Endothelial cell of umbilical vein (primary cell): ENCODE results near the gene SLC7A6. TPM values are rescaled to one million over a fixed set of nuclear protein-coding genes. Genes with fewer than 3 reads are reported as not detected.

Experiments used
- BruUV-seq: library from RNA; stranded (reverse); fragments of 400-500 nt; replicated peaks from 2 replicates; lab custom pipeline; 2021; lab: Mats Ljungman, UMichigan
- CTCF ChIA-PET: fragments of 300-600, 350-600 bp; sonication (Branson Sonifier 250); formaldehyde crosslinking; loops from one replicate; lab custom pipeline; 2021; ENCODE audit warnings: antibody characterized with exemption, inconsistent platforms; lab: Charles Lee
- POLR2A ChIA-PET: fragments of 300-600, 350-600 bp; sonication (Branson Sonifier 250); formaldehyde crosslinking; loops from one replicate; lab custom pipeline; 2021; ENCODE audit warnings: antibody characterized with exemption, inconsistent platforms; lab: Charles Lee
- DNase-seq: peaks from one replicate; pipeline ENCODE4 v3.0.0-alpha.2; 2011; ENCODE audit warnings: low read depth, low spot score
- FAIRE-seq: peaks from 2 replicates; lab custom pipeline; 2011; peaks lifted over from hg19 to GRCh38; lab: Jason Lieb, UNC
- H2AFZ ChIP-seq: 2 replicates; pipeline ENCODE4 v1.6.0; 2012; ENCODE audit warnings: low read depth, low read length, control low read depth, inconsistent platforms
- H3K27ac ChIP-seq: 2 replicates; pipeline ENCODE4 v1.5.1; 2011; ENCODE audit warnings: low read depth, mild to moderate bottlenecking, control low read depth, low read length, moderate library complexity; ENCODE audit not compliant: insufficient read depth
- H3K27me3 ChIP-seq, 2 experiments: 2 replicates each; pipeline versions ENCODE4 v1.6.0 to v1.6.1; 2011; ENCODE audit warnings: low read length in 2 of 2, mixed read lengths in 1 of 2; ENCODE audit not compliant: control insufficient read depth in 2 of 2, insufficient read depth in 2 of 2
- H3K36me3 ChIP-seq, 2 experiments: 2 replicates in 1 of 2; 3 replicates in 1 of 2; pipeline ENCODE4 v1.5.1; 2011; ENCODE audit warnings: low read length in 2 of 2, mild to moderate bottlenecking in 1 of 2, moderate library complexity in 1 of 2; ENCODE audit not compliant: control insufficient read depth in 2 of 2, insufficient read depth in 2 of 2; ENCODE audit errors: extremely low read depth in 1 of 2
- H3K4me1 ChIP-seq: 3 replicates; pipeline ENCODE4 v1.5.1; 2011; ENCODE audit warnings: mild to moderate bottlenecking, low read length; ENCODE audit not compliant: control insufficient read depth, insufficient read depth; ENCODE audit errors: extremely low read depth
- H3K4me2 ChIP-seq: 2 replicates; pipeline ENCODE4 v1.6.1; 2011; ENCODE audit warnings: low read length, control low read depth, mixed read lengths; ENCODE audit not compliant: insufficient read depth
- H3K4me3 ChIP-seq, 3 experiments: fragments of 200-600 bp in 1 of 3; sonication (generic), shearing (Covaris generic) in 1 of 3; replicated peaks in 1 of 3; 2 replicates each; pipeline ENCODE4 v1.5.1; 2011 to 2016; ENCODE audit warnings: control low read depth in 3 of 3, low read length in 3 of 3, mild to moderate bottlenecking in 2 of 3, inconsistent platforms in 1 of 3, low read depth in 1 of 3, moderate library complexity in 1 of 3; ENCODE audit not compliant: insufficient read depth in 1 of 3
- H3K79me2 ChIP-seq: 2 replicates; pipeline ENCODE4 v1.6.0; 2012; ENCODE audit warnings: low read length, inconsistent platforms; ENCODE audit not compliant: control insufficient read depth, insufficient read depth
- H3K9ac ChIP-seq: replicated peaks from 2 replicates; pipeline ENCODE3; 2011; ENCODE audit warnings: low read length, control low read depth; ENCODE audit not compliant: insufficient read depth; ENCODE audit errors: extremely low read depth
- H3K9me1 ChIP-seq: replicated peaks from 3 replicates; pipeline ENCODE4 v1.6.0; 2011; ENCODE audit warnings: mild to moderate bottlenecking, low read length; ENCODE audit not compliant: control insufficient read depth, insufficient read depth; ENCODE audit errors: extremely low read depth
- H3K9me3 ChIP-seq: replicated peaks from 2 replicates; pipeline ENCODE4 v1.5.1; 2012; ENCODE audit warnings: low read length, inconsistent platforms; ENCODE audit not compliant: control insufficient read depth, insufficient read depth
- H4K20me1 ChIP-seq: replicated peaks from 2 replicates; pipeline ENCODE3; 2011; ENCODE audit warnings: mild to moderate bottlenecking, low read length; ENCODE audit not compliant: control insufficient read depth, insufficient read depth; ENCODE audit errors: extremely low read depth
- EZH2 ChIP-seq: IDR thresholded peaks from 2 replicates; pipeline ENCODE4 v1.6.1; 2012; ENCODE audit warnings: borderline replicate concordance, low read depth, mild to moderate bottlenecking, moderate library complexity, low read length, inconsistent platforms; ENCODE audit not compliant: severe bottlenecking
- FOS ChIP-seq: IDR thresholded peaks from 2 replicates; pipeline ENCODE4 v1.6.1; 2011; ENCODE audit warnings: mild to moderate bottlenecking, low read length, moderate library complexity, borderline replicate concordance; ENCODE audit not compliant: insufficient read depth
- GATA2 ChIP-seq: IDR thresholded peaks from 2 replicates; pipeline ENCODE4 v1.7.0; 2011; ENCODE audit warnings: low read depth, mild to moderate bottlenecking, moderate library complexity, mixed read lengths, low read length; ENCODE audit not compliant: insufficient read length, insufficient read depth
- MYC ChIP-seq: IDR thresholded peaks from one replicate; pipeline ENCODE4 v1.6.1; 2011; ENCODE audit warnings: mild to moderate bottlenecking, low read depth, low read length
- POLR2A ChIP-seq: IDR thresholded peaks from 2 replicates; pipeline ENCODE4 v1.6.1; 2012; ENCODE audit warnings: low read depth, mild to moderate bottlenecking, control low read depth, low read length
- POLR2AphosphoS5 ChIP-seq: IDR thresholded peaks from 2 replicates; pipeline ENCODE4 v1.6.1; 2012; ENCODE audit warnings: low read depth, mild to moderate bottlenecking, control low read depth, low read length, moderate library complexity; ENCODE audit not compliant: insufficient read depth
- dilution Hi-C: fragments of 300-500 bp; cut with MboI; formaldehyde crosslinking; loops from one replicate; pipeline ENCODE4 v1.15.0; 2019; ENCODE audit warnings: low sequenced_read_pairs; ENCODE audit not compliant: extremely low pct_ligation_motif_present
- intact Hi-C: fragments of 100-400 bp; cut with micrococcal nuclease; formaldehyde crosslinking; loops from one replicate; pipeline ENCODE4 v1.10.0; 2022
- polyA plus RNA-seq, 4 experiments: library from polyadenylated mRNA; depleted of rRNA in 3 of 4; stranded (reverse) in 3 of 4; unstranded in 1 of 4; fragments of >200 nt; gene quantifications; 2 replicates each; pipeline versions ENCODE4 v1.2.1 to v1.2.3, GENCODE V29; 2011 to 2012; ENCODE audit warnings: missing spikeins in 1 of 4
- total RNA-seq: library from RNA; stranded (reverse); gene quantifications from 2 replicates; pipeline ENCODE4 v1.2.3, GENCODE V29; 2021
- TF ChIP-seq, protein P1 (sequence below): IDR thresholded peaks from 2 replicates; pipeline ENCODE4 v1.6.1; 2011; ENCODE audit not compliant: insufficient read depth, insufficient read length
- TF ChIP-seq, protein P2 (sequence below), 2 donors: IDR thresholded peaks; 1 replicate in 1 of 2; 2 replicates in 1 of 2; pipeline ENCODE4 v1.5.1; 2011; ENCODE audit warnings: low read length in 2 of 2, mild to moderate bottlenecking in 2 of 2, moderate library complexity in 2 of 2, control low read depth in 1 of 2, inconsistent platforms in 1 of 2, low read depth in 1 of 2; ENCODE audit not compliant: insufficient read depth in 1 of 2; ENCODE audit errors: extremely low read depth in 1 of 2

SLC7A6 gene
- total and polyA plus RNA-seq, 2 donors (not counting 3 experiments of a cell fraction or from before 2014, with no cell fraction given), result 68.0 to 86.5 TPM

DNA sequence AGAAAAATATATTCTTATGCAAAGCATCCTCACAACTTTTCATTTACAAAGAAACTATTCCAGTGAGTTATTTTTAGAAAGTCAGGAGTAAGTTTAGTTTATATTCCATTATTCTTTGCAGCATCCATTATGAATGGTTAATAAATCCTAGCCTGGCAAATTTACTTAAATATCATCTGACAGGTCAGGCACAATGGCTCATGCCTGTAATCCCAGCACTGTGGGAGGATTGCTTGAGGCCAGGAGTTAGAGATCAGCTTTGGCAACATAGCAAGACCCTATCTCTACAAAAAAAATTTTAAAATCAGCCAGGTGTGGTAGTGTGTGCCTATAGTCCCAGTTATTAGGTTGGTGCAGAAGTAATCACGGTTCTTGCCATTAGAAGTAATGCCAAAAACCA, 41.3 kb upstream of the SLC7A6 start:
- Histone ChIP-seq H3K4me3 (no peak overlapping the region), H3K79me2 (no peaks in the 10 kb centered on the region), H3K9ac (no peak overlapping the region), H3K9me3 (no peaks in the 10 kb centered on the region), H3K4me1 (no peaks in the 10 kb centered on the region), H3K9me1 (no peaks in the 10 kb centered on the region), H2AFZ (no peak overlapping the region), H3K27ac (no peak overlapping the region), H3K36me3 (no peaks in the 10 kb centered on the region), H3K4me2 (no peak overlapping the region), H3K27me3 (no peaks in the 10 kb centered on the region), H4K20me1 (peaks cover 3% of the 10 kb centered on the region)
- no peak for DNase-seq
- dilution Hi-C loops (no loop called here), intact Hi-C loops (no loop called here)
- TF ChIP-seq EZH2 (no peak), POLR2A (no peak), GATA2 (no peak), FOS (no peak), POLR2AphosphoS5 (no peak), MYC (no peak)
- TF ChIP-seq, protein P1, sequence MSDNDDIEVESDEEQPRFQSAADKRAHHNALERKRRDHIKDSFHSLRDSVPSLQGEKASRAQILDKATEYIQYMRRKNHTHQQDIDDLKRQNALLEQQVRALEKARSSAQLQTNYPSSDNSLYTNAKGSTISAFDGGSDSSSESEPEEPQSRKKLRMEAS, result no peak
- TF ChIP-seq, protein P2, sequence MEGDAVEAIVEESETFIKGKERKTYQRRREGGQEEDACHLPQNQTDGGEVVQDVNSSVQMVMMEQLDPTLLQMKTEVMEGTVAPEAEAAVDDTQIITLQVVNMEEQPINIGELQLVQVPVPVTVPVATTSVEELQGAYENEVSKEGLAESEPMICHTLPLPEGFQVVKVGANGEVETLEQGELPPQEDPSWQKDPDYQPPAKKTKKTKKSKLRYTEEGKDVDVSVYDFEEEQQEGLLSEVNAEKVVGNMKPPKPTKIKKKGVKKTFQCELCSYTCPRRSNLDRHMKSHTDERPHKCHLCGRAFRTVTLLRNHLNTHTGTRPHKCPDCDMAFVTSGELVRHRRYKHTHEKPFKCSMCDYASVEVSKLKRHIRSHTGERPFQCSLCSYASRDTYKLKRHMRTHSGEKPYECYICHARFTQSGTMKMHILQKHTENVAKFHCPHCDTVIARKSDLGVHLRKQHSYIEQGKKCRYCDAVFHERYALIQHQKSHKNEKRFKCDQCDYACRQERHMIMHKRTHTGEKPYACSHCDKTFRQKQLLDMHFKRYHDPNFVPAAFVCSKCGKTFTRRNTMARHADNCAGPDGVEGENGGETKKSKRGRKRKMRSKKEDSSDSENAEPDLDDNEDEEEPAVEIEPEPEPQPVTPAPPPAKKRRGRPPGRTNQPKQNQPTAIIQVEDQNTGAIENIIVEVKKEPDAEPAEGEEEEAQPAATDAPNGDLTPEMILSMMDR (IDR thresholded peaks at IDR 0.05; ENCODE audit: extremely low read depth in 1 of 2, insufficient read depth in 1 of 2, low read depth in 1 of 2, low read length in 2 of 2), result no peak
- ChIA-PET POLR2A (no interaction called here), CTCF (no interaction called here)
- no TSS peak for BruUV-seq
- no peak for FAIRE-seq
